SIG-M5 treated with dmso at 0.1 percent for 504 hours (cell line): Measurements from ENCODE around the gene CYP27C1.
A peak's percentile ranks its signal among the peaks of the same experiment; 100 is the strongest.
"Not testable (repeated sequence)": the region's sequence is repeated elsewhere in the genome, so short reads cannot be mapped to it uniquely, and the experiment has no call there.

Experiments used
- DNase-seq: peaks from one replicate; lab custom pipeline; 2025; ENCODE audit not compliant: unreplicated experiment; lab: John Stamatoyannopoulos, UW

Gene CYP27C1, protein sequence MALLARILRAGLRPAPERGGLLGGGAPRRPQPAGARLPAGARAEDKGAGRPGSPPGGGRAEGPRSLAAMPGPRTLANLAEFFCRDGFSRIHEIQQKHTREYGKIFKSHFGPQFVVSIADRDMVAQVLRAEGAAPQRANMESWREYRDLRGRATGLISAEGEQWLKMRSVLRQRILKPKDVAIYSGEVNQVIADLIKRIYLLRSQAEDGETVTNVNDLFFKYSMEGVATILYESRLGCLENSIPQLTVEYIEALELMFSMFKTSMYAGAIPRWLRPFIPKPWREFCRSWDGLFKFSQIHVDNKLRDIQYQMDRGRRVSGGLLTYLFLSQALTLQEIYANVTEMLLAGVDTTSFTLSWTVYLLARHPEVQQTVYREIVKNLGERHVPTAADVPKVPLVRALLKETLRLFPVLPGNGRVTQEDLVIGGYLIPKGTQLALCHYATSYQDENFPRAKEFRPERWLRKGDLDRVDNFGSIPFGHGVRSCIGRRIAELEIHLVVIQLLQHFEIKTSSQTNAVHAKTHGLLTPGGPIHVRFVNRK

GRCh38 chr2:127220102-127220767 lies at the start of gene CYP27C1:
TSS of gene CYP27C1 (minus strand) at chr2:127220299. CDS start at chr2:127220270, 29 bp downstream.
- no peak for DNase-seq

DNA sequence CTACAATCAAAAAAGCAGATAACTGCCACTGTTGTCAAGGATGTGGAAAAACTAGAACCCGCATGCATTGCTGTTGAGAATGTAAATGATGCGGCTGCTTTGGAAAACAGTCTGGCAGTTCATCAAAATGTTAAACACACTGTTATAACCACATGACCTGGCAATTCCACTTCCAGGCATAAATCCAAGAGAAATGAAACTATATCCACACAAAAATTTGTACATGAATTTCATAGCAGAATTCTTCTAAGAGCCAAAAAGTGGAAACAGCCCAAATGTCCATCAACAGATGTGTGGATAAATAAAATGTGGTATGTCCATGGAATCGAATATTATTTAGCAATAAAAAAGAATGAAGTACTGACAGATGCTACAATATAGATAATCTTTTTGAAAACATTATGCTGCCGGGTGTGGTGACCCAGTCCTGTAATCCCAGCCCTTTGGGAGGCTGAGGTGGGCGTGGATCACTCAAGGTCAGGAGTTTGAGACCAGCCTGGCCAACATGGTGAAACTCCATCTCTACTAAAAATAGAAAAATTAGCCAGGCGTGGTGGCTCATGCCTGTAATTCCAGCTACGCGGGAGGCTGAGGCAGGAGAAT lies 41.8 kb upstream of the CYP27C1 start:
- DNase-seq, result no peak

- DNase-seq, result no peak
These were observed 39.3 kb upstream of the CYP27C1 start for GRCh38 chr2:127259355-127259754.

DNA sequence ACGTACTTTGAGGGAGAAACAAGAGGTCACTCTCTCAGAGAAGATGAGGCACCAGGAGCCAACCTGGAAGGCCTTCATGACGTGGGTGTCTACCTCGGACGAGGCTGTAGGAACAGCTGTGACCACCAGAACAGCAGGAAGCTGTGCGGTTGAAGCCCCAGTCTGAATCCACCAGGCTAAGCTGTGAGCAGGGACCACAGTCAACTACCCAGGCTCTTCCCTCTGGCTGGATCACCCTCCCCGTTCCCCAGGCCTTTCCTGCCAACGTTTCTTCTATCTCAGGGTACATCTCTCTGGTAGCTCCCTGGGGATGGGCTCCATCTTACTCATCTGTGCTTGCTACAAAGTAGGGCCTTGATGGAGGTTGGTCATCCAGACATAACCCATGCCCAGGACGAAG lies 36.8 kb upstream of the CYP27C1 start:
- DNase-seq, result no peak

DNA sequence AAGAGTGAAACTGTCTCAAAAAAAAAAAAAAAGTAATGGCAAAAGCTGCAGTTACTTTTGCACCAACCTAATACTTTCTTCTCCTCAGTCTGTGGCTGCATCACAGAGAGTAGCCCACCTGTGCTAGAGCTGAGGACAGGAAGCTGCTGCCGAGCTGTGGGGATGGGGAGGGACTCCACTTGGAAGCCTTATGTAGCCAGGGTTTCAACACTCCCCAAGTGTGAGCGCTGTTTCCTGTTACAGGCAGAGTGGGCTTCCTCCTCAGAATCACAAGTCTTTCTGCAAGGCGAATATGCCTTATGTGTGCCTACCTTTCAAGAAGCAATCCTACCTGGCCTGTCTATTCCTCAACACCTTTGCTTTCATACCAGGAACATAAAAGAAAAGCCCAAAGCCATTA lies 36.3 kb upstream of the CYP27C1 start:
- DNase-seq, result no peak

DNA sequence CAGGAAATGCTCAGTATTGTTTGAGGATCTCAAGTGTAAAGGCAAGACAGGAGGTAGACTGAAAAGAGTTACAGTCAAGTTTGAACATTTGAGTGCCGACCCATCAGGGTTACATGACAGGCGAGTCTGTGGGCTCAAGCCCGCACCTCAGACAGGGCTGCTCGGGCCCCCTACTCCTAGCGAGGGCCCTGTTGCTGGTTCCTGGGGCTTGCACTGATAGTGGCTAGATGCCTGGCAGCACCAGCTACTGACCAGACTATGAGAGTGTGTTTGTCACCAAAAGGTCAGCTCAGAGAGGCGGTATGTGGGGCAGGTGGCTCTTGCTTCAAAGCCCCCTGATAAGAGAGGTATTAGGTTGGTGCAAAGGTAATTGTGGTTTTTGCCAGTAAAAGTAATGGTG lies 35.6 kb upstream of the CYP27C1 start:
- no peak for DNase-seq

GRCh38 chr2:127255146-127255545 lies 35.0 kb upstream of the CYP27C1 start:
- no peak for DNase-seq

DNA sequence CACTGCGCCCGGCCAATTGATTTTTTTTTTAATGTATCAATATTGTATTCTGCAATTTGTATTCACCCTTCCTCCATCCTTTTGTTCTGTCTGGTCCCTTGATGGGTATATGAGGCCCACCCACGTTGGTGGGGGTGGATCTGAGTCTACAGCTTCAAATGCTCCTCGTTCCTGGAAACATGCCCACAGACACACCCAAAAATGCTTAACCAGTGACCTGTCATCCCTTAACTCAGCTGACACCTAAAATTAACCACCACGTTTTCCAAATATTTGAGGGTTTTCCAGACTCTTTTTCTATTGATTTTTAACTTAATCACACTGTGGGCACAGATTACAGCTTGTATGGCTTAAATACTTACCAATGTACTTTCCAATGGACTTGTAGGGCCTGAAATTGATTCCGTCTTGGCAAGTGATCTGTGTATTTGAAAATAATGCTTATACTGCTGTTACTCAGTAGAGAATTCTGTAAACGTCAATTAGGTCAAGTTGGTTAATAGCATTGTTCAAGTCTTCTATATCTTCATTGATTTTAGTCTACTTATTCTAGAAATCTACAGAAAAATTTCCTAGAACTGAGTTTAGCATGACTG lies 34.4 kb upstream of the CYP27C1 start:
- DNase-seq, result no peak

DNA sequence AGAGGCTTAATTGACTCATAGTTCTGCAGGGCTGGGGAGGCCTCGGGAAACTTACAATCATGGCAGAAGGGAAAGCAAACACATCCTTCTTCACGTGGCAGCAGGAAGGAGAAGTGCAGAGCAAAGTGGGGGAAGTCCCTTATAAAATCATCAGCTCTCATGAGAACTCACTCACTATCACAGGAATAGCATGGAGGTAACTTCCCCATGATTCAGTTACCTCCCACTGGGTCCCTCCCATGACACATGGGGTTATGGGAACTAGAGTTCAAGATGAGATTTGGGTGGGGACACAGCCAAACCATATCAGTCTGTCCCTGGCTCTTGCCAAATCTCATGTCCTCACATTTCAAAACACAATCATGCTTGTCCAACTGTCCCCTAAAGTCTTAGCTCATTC lies 21.1 kb upstream of the CYP27C1 start:
- DNase-seq, result not testable (repeated sequence)

- DNase-seq, result no peak
These were observed 19.3 kb upstream of the CYP27C1 start for GRCh38 chr2:127239395-127239794.

- not testable (repeated sequence) for DNase-seq
These were observed 17.7 kb upstream of the CYP27C1 start for GRCh38 chr2:127237768-127238167.

- no peak for DNase-seq
These were observed 15.1 kb upstream of the CYP27C1 start for GRCh38 chr2:127235082-127235702.

DNA sequence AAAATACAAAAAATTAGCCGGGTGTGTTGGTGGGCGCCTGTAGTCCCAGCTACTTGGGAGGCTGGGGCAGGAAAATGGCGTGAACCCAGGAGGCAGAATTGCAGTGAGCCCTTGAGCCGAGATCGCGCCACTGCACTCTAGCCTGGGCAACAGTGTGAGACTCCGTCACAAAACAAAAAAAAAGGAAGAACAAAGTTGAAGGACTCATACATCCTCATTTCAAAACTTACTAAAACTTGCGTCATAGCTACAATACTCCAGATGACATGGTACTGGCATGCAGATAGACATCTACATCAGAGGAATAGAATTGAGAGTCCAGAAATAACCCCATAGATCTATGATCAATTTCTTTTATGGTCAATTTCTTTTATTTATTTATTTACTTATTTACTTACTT lies 13.6 kb upstream of the CYP27C1 start:
- DNase-seq, result peak; percentile 77

- no peak for DNase-seq
These were observed 11.2 kb upstream of the CYP27C1 start for GRCh38 chr2:127231130-127231865.

DNA sequence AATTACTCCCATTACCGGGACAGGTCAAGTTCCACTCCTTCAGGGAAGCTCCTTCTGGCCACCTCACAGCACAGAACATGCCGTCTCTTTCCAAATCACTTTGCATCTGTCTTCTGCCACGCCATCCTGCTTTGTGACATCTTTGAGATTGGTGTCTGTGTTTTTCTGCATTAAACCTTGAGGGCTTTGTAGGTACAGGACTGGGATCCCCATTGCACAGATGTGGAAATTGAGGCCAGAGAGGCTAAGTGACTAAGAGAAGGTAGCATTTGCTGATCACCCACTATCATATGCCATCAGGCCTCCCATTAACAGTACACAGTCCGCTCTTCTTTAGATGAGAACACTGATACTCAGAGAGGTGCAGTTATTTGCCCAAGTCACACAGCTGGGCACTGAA lies 9.5 kb upstream of the CYP27C1 start:
- no peak for DNase-seq

DNA sequence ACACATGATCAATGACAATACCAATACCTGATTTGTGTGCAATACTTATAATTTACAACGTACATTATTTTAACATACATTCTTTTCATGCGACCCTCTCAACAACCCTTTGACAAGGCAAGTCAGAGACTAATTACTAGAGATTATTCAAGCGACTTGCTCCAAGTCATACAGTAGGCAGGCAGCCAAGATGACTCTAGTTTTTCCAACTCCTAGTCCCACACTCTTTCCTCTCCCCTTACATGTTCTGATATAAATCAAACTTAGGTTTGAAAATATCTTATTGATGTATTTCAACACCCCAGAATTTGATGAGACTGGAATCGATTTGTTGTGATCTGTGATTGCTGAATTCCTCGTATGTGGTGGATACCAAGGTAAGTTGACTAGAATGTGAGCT lies 8.0 kb upstream of the CYP27C1 start:
- no peak for DNase-seq

- DNase-seq, result not testable (repeated sequence)
These were observed 7.2 kb upstream of the CYP27C1 start for GRCh38 chr2:127227264-127227660.

DNA sequence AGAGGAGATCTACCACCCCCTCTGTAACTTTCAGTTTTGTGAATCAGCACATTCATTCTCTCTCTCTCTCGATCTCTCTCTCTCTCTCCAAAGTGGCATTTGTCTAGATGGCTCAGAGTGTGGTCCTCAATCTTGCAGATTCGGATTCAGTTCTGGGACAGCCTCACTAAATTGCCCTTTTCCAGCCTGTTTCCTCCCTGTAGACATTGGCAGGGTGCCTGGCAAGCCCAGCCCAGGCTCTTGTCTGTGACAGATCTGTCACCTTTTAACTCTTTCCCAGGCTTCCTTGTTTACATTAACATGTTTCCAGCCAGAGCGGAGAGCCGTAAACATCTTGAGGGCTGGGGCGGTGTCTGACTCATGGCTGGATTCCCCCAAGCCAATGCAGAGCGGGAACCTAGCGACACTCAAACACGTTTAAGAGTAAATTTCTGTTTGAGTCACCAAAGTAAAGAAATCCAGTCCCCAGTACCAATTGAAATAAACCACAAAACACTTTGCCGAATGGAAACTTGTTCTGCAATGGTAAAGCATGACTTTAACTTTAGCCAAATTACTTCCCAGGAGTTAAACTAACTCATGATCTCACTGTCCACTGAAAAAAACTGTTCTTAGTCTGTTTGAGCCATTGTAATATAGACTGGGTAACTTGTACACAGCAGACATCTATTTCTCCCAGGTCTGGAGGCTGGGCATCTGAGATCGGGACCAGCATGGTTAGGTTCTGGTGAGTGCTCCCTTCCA lies 6.6 kb upstream of the CYP27C1 start:
- DNase-seq, result peak; percentile 84

- no peak for DNase-seq
These were observed 6.0 kb upstream of the CYP27C1 start for GRCh38 chr2:127226132-127226519.
